ENCODE measurements around the gene TEX26. TPM values are rescaled to one million over a fixed set of nuclear protein-coding genes. Genes with fewer than 3 reads are reported as not detected.

Gene TEX26
- total and polyA plus RNA-seq, 8 donors: 0.17 to 0.42 (median 0.34) TPM; not detected in 4

- no peaks in the 10 kb centered on the region for H3K9me3 ChIP-seq
- ATAC-seq: no peak
- no peak overlapping the region for H3K4me3 ChIP-seq
- 68 to 76% methylated on average over 13 of the region's 13 CpGs for WGBS, 2 donors
- intact Hi-C loops (cut with DNase I): no loop called here
- peaks cover 0 to 3% (median 0%) of the 10 kb centered on the region in 4 donors for H3K27me3 ChIP-seq
- DNase-seq: no peak
- no peaks in the 10 kb centered on the region for H3K36me3 ChIP-seq
- H3K27ac ChIP-seq: no peak overlapping the region
- TF ChIP-seq CTCF (IDR thresholded peaks at IDR 0.05): no peak
- FAIRE-seq: no peak
- H3K4me1 ChIP-seq: no peaks in the 10 kb centered on the region
Observed at GRCh38 chr13:31022288-31022895, 89.9 kb downstream of the TEX26 start.

DNA sequence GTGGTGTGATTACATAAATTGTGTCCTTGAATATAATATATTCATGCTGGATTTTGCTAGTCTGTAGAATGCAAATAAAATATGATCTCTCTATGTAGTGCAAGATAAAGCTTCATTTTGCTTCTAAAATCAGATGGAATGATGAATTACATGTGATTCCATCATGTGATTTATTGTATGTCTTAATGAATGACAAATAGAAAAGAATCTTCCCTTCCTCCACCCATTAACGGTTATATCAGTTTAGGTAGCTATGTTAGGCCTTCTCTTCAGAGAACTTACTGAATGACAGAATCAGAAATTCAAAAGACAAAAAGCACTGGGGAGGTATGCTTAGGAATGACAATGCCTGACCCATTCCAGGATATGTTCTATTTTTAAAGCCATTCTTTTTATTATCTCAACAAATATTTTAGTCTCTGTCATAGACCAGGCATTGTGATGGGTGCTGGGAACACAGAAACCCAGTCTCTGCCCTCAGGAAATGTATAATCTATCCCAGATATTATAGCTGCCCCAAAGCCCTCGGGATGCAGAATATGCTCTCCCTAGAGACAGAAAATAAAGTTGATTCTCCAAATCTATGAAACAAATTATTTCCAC is 90.6 kb downstream of the TEX26 start:
- intact Hi-C loops (cut with DNase I): no loop called here
- Histone ChIP-seq H3K9me3 (no peaks in the 10 kb centered on the region), H3K27me3 (peaks cover 0 to 3% (median 0%) of the 10 kb centered on the region in 4 donors), H3K4me1 (no peaks in the 10 kb centered on the region), H3K4me3 (no peak overlapping the region), H3K36me3 (no peaks in the 10 kb centered on the region), H3K27ac (no peak overlapping the region)
- no peak for TF ChIP-seq CTCF (IDR thresholded peaks at IDR 0.05)
- WGBS, 2 donors: 44 to 45% methylated on average over 2 of the region's 2 CpGs
- ATAC-seq (no peak), FAIRE-seq (no peak), DNase-seq (no peak)

Other genes with a start within 250 kb of the TEX26 start
- 10 to 100 TPM in 2 of 6 donors, 1 to 10 TPM in 4; 1.3 to 33.2 (median 6.0) TPM for gene ALOX5AP, start 197.1 kb upstream of the TEX26 start, total RNA-seq
- gene ALOX5AP, start 197.1 kb upstream of the TEX26 start, polyA plus RNA-seq: 1 to 10 TPM; 1.4 to 3.6 TPM
- gene MEDAG, start 26.4 kb upstream of the TEX26 start, total RNA-seq: 1 to 10 TPM in 4 of 6 donors, under 1 TPM in 2; 0.56 to 6.7 (median 1.7) TPM
- gene MEDAG, start 26.4 kb upstream of the TEX26 start, polyA plus RNA-seq: 1 to 10 TPM; 5.5 to 5.9 TPM
- 10 to 100 TPM; 11.1 to 37.0 (median 19.4) TPM for gene HSPH1, start 229.2 kb downstream of the TEX26 start, total RNA-seq
- gene HSPH1, start 229.2 kb downstream of the TEX26 start, polyA plus RNA-seq: 10 to 100 TPM; 21.5 to 31.5 TPM